Neural cell (in vitro differentiated cells): ENCODE data around the gene SCAI. TPM values are rescaled to one million over a fixed set of nuclear protein-coding genes. Genes with fewer than 3 reads are reported as not detected.

ENCODE experiments used
- H2AFZ ChIP-seq: fragments of 200-600, 300-800 bp; sonication (generic), shearing (Covaris generic); 2 replicates; pipeline ENCODE4 v1.6.0; 2014; ENCODE audit warnings: low read depth, mild to moderate bottlenecking, antibody characterized with exemption, low read length, moderate library complexity
- H3F3A ChIP-seq: fragments of 200-600 bp; shearing (Covaris generic); 2 replicates; pipeline ENCODE4 v1.6.1; 2016; ENCODE audit warnings: mild to moderate bottlenecking, moderate library complexity, mixed read lengths, antibody characterized with exemption, low read length; ENCODE audit not compliant: insufficient read depth, poor library complexity, severe bottlenecking
- H3K27ac ChIP-seq: fragments of 200-600, 300-800 bp; sonication (generic), shearing (Covaris generic); 2 replicates; pipeline ENCODE4 v1.5.1; 2014; ENCODE audit warnings: mild to moderate bottlenecking, low read length, moderate library complexity
- H3K27me3 ChIP-seq: fragments of 300-800, 200-600 bp; sonication (generic), shearing (Covaris generic); 2 replicates; pipeline ENCODE4 v1.6.0; 2014; ENCODE audit warnings: mild to moderate bottlenecking, low read depth, low read length, moderate library complexity; ENCODE audit not compliant: insufficient read depth
- H3K36me3 ChIP-seq: fragments of 300-800, 200-600 bp; sonication (generic), shearing (Covaris generic); 2 replicates; pipeline ENCODE4 v1.5.1; 2014; ENCODE audit warnings: mild to moderate bottlenecking, antibody characterized with exemption, low read length, moderate library complexity; ENCODE audit not compliant: insufficient read depth
- H3K4me2 ChIP-seq: fragments of 300-800, 200-600 bp; sonication (generic), shearing (Covaris generic); 2 replicates; pipeline ENCODE4 v1.6.0; 2014; ENCODE audit warnings: mild to moderate bottlenecking, low read length
- H3K4me3 ChIP-seq: fragments of 300-800, 200-600 bp; sonication (generic), shearing (Covaris generic); 2 replicates; pipeline ENCODE4 v1.5.1; 2014; ENCODE audit warnings: mild to moderate bottlenecking, low read length, moderate library complexity
- H3K79me2 ChIP-seq: fragments of 200-600 bp; shearing (Covaris generic); replicated peaks from 2 replicates; pipeline ENCODE4 v1.6.0; 2014; ENCODE audit warnings: mild to moderate bottlenecking, low read length, moderate library complexity; ENCODE audit not compliant: insufficient read depth
- H3K9ac ChIP-seq: fragments of 300-800, 200-600 bp; sonication (generic), shearing (Covaris generic); 2 replicates; pipeline ENCODE4 v1.6.1; 2016; ENCODE audit warnings: mild to moderate bottlenecking, low read length, mixed read lengths
- H3K9me2 ChIP-seq: fragments of 200-600 bp; shearing (Covaris generic); 2 replicates; pipeline ENCODE4 v1.6.1; 2016; ENCODE audit warnings: mild to moderate bottlenecking, low read length, mixed read lengths; ENCODE audit not compliant: insufficient read depth
- H3K9me3 ChIP-seq: fragments of 200-600, 300-800 bp; sonication (generic), shearing (Covaris generic); 2 replicates; pipeline ENCODE4 v1.6.1; 2016; ENCODE audit warnings: mild to moderate bottlenecking, mixed run types, low read length, moderate library complexity, mixed read lengths
- H4K20me1 ChIP-seq: fragments of 200-600 bp; shearing (Covaris generic); 2 replicates; pipeline ENCODE4 v1.6.1; 2016; ENCODE audit warnings: mild to moderate bottlenecking, mixed run types; ENCODE audit not compliant: insufficient read depth
- EP300 ChIP-seq: fragments of 450-650 bp; conservative IDR thresholded peaks from 2 replicates; pipeline ENCODE4 v1.6.1; 2014; ENCODE audit warnings: antibody characterized with exemption, mild to moderate bottlenecking, moderate library complexity; ENCODE audit not compliant: poor library complexity, severe bottlenecking
- EZH2 ChIP-seq: fragments of 200-600, 300-800 bp; shearing (Covaris generic), sonication (generic); IDR thresholded peaks from 2 replicates; pipeline ENCODE4 v1.6.1; 2014; ENCODE audit warnings: antibody characterized with exemption, low read length, borderline replicate concordance, mild to moderate bottlenecking; ENCODE audit not compliant: insufficient read depth, poor library complexity, severe bottlenecking
- MXI1 ChIP-seq: fragments of 450-650 bp; conservative IDR thresholded peaks from 2 replicates; pipeline ENCODE4 v1.6.1; 2014; ENCODE audit warnings: antibody characterized with exemption, mild to moderate bottlenecking; ENCODE audit not compliant: poor library complexity, severe bottlenecking
- POLR2AphosphoS5 ChIP-seq: IDR thresholded peaks from 2 replicates; pipeline ENCODE4 v1.6.1; 2012
- RAD21 ChIP-seq: fragments of 450-650 bp; conservative IDR thresholded peaks from 2 replicates; pipeline ENCODE4 v1.6.1; 2014; ENCODE audit warnings: antibody characterized with exemption, mild to moderate bottlenecking, moderate library complexity
- SMC3 ChIP-seq: fragments of 450-650 bp; conservative IDR thresholded peaks from 2 replicates; pipeline ENCODE4 v1.6.1; 2014; ENCODE audit warnings: antibody characterized with exemption, mild to moderate bottlenecking, moderate library complexity; ENCODE audit not compliant: poor library complexity
- TAF1 ChIP-seq: IDR thresholded peaks from 2 replicates; pipeline ENCODE4 v1.6.1; 2012; ENCODE audit warnings: low read depth
- polyA plus RNA-seq: library from polyadenylated mRNA; depleted of rRNA; stranded (reverse); fragments of >200 nt; gene quantifications from 2 replicates; pipeline ENCODE4 v1.2.3, GENCODE V29; 2014
- TF ChIP-seq, protein P1 (sequence below): IDR thresholded peaks from 2 replicates; pipeline ENCODE4 v1.6.1; 2012; ENCODE audit warnings: borderline replicate concordance
- TF ChIP-seq, protein P2 (sequence below): fragments of 450-650 bp; IDR thresholded peaks from 2 replicates; pipeline ENCODE4 v1.5.1; 2014; ENCODE audit warnings: antibody characterized with exemption, mild to moderate bottlenecking, moderate library complexity; ENCODE audit not compliant: poor library complexity, severe bottlenecking

The SCAI gene
- polyA plus RNA-seq, 1 donor from 2014 or later = 43.2 TPM

DNA sequence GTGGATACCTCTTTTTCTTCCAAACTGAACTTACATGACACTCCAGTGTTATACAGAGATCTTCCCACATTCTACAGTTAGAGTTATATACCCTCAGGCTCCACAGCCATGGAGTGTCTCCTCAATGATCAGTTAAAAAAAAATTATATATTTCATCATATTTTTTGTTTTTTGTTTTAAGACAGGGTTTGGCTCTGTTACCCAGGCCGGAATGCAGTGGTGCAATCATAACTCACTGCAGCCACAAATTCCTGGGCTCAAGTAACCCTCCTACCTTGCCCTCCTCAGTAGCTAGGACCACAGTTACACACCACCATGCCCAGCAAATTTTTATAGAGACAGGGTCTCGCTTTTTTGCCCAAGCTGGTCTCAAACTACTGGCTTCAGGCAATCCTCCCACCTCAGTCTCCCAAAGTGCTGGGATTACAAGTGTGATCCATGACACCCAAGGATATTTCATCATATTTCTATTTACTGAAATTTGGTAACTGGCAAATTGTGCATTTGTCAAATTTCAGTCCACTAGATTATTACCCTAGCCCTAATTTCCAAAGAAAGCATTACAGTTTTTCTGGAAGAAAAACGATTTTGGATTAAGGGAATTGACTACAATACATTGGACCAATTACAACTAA, 18.1 kb upstream of the SCAI start:
- Histone ChIP-seq H3K36me3 (no peaks in the 10 kb centered on the region), H3K27me3 (no peaks in the 10 kb centered on the region), H4K20me1 (no peaks in the 10 kb centered on the region), H3K9ac (no peak overlapping the region), H3K9me3 (no peaks in the 10 kb centered on the region), H3K4me2 (no peak overlapping the region), H3K27ac (no peak overlapping the region), H3F3A (no peaks in the 10 kb centered on the region), H3K9me2 (no peaks in the 10 kb centered on the region), H3K4me3 (no peak overlapping the region), H3K79me2 (peaks cover 3% of the 10 kb centered on the region), H2AFZ (no peak overlapping the region)
- no peak for TF ChIP-seq MXI1
- TF ChIP-seq TAF1 = no peak
- TF ChIP-seq EP300 = no peak
- TF ChIP-seq RAD21 = no peak
- TF ChIP-seq EZH2 = no peak
- no peak for TF ChIP-seq POLR2AphosphoS5
- TF ChIP-seq, protein P1, sequence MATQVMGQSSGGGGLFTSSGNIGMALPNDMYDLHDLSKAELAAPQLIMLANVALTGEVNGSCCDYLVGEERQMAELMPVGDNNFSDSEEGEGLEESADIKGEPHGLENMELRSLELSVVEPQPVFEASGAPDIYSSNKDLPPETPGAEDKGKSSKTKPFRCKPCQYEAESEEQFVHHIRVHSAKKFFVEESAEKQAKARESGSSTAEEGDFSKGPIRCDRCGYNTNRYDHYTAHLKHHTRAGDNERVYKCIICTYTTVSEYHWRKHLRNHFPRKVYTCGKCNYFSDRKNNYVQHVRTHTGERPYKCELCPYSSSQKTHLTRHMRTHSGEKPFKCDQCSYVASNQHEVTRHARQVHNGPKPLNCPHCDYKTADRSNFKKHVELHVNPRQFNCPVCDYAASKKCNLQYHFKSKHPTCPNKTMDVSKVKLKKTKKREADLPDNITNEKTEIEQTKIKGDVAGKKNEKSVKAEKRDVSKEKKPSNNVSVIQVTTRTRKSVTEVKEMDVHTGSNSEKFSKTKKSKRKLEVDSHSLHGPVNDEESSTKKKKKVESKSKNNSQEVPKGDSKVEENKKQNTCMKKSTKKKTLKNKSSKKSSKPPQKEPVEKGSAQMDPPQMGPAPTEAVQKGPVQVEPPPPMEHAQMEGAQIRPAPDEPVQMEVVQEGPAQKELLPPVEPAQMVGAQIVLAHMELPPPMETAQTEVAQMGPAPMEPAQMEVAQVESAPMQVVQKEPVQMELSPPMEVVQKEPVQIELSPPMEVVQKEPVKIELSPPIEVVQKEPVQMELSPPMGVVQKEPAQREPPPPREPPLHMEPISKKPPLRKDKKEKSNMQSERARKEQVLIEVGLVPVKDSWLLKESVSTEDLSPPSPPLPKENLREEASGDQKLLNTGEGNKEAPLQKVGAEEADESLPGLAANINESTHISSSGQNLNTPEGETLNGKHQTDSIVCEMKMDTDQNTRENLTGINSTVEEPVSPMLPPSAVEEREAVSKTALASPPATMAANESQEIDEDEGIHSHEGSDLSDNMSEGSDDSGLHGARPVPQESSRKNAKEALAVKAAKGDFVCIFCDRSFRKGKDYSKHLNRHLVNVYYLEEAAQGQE = no peak

DNA sequence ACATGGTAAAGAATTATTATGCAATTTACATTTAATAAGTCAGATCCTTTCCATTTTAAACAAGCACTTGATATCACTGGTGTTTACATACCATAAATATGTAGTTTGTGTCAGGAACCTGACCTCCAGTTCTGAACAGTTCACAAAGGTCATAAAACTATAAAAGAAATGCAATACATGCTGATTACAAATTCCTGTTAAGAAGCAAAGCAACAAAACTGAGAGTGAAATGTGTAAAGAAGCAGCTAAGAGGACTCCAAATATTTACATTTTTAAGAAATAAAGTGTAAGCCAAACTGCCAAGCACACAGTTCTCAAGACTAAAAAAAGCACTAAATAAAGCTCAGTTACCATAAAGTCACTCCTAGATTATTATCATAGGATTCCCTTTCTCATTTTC, 17.4 kb upstream of the SCAI start:
- Histone ChIP-seq H3K79me2 (peaks cover 3% of the 10 kb centered on the region), H3F3A (no peaks in the 10 kb centered on the region), H3K27ac (no peak overlapping the region), H3K27me3 (no peaks in the 10 kb centered on the region), H3K9ac (no peak overlapping the region), H3K9me3 (no peaks in the 10 kb centered on the region), H3K4me3 (no peak overlapping the region), H2AFZ (no peak overlapping the region), H3K4me2 (no peak overlapping the region), H3K36me3 (no peaks in the 10 kb centered on the region), H4K20me1 (no peaks in the 10 kb centered on the region), H3K9me2 (no peaks in the 10 kb centered on the region)
- TF ChIP-seq SMC3 (no peak), POLR2AphosphoS5 (no peak), TAF1 (no peak), MXI1 (no peak), EP300 (no peak), RAD21 (no peak), EZH2 (no peak)
- TF ChIP-seq, protein P2, sequence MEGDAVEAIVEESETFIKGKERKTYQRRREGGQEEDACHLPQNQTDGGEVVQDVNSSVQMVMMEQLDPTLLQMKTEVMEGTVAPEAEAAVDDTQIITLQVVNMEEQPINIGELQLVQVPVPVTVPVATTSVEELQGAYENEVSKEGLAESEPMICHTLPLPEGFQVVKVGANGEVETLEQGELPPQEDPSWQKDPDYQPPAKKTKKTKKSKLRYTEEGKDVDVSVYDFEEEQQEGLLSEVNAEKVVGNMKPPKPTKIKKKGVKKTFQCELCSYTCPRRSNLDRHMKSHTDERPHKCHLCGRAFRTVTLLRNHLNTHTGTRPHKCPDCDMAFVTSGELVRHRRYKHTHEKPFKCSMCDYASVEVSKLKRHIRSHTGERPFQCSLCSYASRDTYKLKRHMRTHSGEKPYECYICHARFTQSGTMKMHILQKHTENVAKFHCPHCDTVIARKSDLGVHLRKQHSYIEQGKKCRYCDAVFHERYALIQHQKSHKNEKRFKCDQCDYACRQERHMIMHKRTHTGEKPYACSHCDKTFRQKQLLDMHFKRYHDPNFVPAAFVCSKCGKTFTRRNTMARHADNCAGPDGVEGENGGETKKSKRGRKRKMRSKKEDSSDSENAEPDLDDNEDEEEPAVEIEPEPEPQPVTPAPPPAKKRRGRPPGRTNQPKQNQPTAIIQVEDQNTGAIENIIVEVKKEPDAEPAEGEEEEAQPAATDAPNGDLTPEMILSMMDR = no peak
- TF ChIP-seq, protein P1 = no peak
